Subcutaneous adipose tissue (tissue), 4 donors: ENCODE results near the gene ZNF75A. TPM values are rescaled to one million over a fixed set of nuclear protein-coding genes. Genes with fewer than 3 reads are reported as not detected.

Experiments used
- CTCF ChIP-seq: fragments of 450-650 bp; IDR thresholded peaks from one replicate; pipeline ENCODE4 v1.5.1; 2016; ENCODE audit warnings: low read depth, mild to moderate bottlenecking, control low read depth, antibody characterized with exemption, moderate library complexity
- total RNA-seq, 4 donors: library from RNA; depleted of rRNA; stranded (reverse); fragments of >200 nt; gene quantifications; one replicate each; pipeline ENCODE4 v1.1.0, GENCODE V29; 2016

Gene ZNF75A
- total RNA-seq, 4 donors from 2014 or later, result 14.8 to 25.4 (median 18.4) TPM

GRCh38 chr16:3266873-3267537 lies 38.3 kb upstream of the ZNF75A start:
- no peak for TF ChIP-seq CTCF

- no peak for TF ChIP-seq CTCF
These were observed 37.0 kb upstream of the ZNF75A start for GRCh38 chr16:3268294-3268693.

GRCh38 chr16:3274490-3274889 lies 30.8 kb upstream of the ZNF75A start:
- no peak for TF ChIP-seq CTCF

GRCh38 chr16:3274947-3275346 lies 30.4 kb upstream of the ZNF75A start:
- no peak for TF ChIP-seq CTCF

GRCh38 chr16:3276679-3277078 lies 28.6 kb upstream of the ZNF75A start:
- TF ChIP-seq CTCF, result no peak

- TF ChIP-seq CTCF, result no peak
These were observed 24.0 kb upstream of the ZNF75A start for GRCh38 chr16:3281222-3281820.

- no peak for TF ChIP-seq CTCF
These were observed 23.1 kb upstream of the ZNF75A start for GRCh38 chr16:3282103-3282729.
